Activated effector memory CD4-positive, alpha-beta T cell treated with anti-CD3 and anti-CD28 coated beads, Interleukin-2, amount 50 U/mL, for 16 hours (primary cell): ENCODE measurements around the gene WRAP73.
"Not testable (repeated sequence)": the region's sequence is repeated elsewhere in the genome, so short reads cannot be mapped to it uniquely, and the experiment has no call there.

Source experiments
- DNase-seq: peaks from one replicate; pipeline ENCODE4 v3.0.0-alpha.2; 2020

Gene WRAP73

DNA sequence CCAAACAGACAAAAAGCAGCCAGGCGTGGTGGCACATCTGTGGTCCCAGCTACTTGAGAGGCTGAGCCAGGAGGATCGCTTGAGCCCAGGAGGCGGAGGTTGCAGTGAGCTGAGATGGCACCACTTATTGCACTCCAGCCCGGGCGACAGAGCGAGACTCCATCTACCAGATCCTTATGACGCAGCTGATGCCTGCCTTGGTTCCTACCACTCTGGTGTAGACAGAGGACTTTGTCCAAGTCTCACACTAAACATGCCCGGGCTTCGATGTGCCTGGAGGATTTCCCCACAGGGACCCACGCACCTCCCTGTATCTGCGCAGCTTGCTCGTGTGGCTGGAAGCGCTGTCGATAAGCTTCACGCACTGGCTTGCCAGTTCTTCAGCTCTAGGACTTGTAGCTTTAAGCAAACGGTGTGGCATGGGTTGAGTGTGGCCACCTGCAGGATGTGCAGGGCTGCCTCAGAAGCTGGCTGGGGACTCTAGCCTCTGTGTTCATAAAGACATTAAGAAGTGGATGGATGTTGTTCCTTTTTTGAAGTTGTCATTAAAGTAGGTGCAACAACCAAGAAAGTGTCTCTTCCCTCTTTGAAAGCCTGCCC lies 20.2 kb downstream of the WRAP73 start:
- no peak for DNase-seq

DNA sequence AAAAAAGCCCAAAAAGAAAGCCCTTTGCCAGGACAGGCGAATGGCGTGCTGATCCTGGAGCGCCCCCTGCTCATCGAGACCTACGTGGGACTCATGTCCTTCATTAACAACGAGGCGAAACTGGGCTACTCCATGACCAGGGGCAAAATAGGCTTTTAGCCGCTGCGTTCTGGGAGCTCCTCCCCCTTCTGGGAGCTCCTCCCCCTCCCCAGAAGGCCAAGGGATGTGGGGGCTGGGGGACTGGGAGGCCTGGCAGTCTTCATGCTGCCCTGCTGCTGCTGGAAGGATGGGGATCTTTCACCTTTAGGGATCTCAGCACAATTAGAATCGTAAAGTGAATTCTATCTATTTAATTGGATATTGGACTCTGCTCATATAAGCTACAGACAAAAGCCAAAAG lies 21.5 kb downstream of the WRAP73 start:
- DNase-seq: no peak

DNA sequence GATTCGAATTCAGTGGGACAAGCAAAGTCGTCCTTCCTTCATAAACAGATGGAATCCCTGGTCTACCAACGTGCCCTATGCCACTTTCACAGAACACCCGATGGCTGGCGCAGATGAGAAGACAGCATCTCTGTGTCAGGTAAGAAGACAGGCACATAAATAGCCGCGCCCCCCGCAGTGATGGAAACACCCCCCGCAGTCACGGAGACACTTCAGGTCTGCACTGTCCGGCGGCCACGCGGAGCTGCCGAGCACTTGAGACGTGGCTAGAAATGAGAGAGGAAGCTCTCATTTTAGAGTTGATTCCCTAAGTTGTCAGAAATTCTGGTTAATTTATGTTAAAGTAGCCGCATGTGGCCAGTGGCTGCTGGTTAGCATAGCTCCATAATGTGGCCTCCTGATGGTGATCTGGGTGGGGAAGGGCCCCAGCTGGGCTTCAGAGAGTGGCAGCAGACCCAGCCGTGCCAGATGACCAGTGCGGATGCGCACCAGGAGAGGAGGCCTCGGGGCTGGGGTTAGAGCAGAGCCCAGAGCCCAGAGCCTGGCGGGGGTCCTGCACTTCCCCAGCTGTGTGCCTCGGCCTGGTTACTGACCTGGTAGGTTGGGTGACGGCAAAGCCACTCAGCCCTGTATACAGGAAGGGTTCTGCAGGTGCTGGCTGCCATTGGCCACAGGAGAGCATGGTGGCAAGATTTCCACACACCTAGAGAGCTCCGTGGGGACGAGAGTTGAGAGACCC lies 22.2 kb downstream of the WRAP73 start:
- no peak for DNase-seq

DNA sequence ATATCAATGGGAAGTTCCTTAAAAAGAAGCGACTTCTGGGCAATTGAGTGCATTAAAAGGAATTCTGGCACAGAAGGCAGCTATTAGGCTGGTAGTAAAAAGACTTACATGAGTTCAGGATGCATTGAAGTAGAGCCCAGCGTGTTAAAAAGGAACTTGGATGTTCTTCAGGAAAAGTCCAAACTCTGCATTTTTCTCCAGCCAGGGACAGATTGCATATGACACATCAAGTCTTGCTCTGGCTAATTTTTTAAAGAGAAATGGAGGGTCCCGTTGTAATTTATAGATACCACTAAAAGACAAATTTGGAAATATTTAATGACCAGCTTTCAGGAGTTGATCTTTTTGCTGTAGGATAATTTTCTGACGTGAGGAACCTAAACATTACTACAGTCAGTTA lies 23.9 kb downstream of the WRAP73 start:
- no peak for DNase-seq

DNA sequence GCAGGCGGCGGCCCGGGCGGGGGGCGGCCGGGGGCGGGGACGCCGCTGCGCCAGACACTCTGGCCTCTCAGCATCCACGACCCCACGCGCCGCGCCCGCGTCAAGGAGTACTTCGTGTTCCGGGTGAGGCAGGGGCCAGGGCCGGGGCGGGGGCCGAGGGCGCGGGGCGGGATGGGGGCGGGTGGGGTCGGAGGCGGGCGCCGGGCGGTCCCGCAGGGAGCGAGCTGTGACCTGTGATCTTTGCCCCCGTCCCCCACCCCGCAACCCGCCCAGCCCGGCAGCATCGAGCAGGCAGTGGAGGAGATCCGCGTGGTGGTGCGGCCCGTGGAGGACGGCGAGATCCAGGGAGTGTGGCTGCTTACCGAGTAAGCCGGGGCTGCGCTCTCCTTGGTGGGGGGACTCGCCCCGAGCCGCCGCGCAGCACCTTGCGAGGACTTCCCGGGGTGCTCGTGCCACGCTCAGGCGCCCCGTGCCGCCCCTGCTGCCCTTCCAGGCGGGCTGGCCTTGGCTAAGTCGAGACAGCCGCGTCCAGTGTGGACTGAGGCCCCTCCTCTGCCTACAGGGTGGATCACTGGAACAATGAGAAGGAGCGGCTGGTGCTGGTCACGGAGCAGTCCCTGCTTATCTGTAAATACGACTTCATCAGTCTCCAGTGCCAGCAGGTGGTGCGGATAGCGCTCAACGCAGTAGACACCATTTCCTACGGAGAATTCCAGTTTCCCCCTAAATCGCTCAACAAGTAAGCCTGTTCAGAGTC lies 24.6 kb downstream of the WRAP73 start:
- peak; percentile 77 for DNase-seq

DNA sequence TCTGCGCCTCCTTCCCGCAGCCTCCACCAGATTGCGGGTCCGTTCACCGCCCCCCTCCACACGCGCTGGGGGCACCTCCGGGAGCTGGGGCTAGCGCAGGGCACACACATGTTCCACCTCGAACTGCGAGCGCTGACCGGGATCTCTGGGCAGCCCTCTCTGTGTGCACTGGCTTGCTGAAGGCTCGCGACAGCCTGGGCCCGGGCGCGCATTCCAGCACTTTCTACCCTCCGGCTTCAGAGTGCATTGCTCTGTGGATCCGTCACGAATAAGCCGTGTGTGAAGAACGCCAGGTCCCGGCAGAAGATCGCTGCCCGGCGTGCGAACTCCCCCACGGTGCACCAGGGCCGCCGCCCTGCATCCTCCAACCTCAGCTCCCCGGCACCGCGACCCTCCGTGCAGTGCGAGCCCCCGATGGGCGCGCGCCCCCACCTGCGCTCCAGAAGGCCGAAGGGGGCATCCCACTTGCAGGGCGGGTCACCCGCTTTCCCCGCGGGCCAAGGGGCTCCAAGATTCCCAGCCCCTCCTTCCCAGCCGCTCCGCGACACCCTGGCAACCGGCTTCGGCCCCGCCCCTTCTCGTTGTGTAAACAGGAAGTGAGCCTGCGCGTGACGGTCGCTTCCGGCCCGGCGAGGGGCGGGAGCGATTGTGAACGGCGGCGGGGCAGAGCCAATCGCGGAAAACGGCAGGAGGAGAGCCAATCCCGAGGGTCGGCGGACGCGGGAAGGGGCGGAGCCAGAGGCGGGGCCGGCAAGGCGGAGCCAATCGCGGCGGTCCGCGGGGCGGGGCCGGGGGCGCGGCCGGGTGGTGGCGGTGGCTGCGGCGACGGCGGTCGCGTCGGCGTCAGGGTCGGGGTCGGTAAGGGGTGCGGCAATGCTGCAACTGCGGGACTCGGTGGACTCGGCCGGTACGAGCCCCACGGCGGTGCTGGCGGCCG lies 25.4 kb downstream of the WRAP73 start, which contains the start of gene TPRG1L:
TPRG1L (plus strand) TSS at position 816 of the 937 bp plus-strand sequence; CDS start at position 874, 58 bp downstream.
- peak; percentile 99 for DNase-seq

DNA sequence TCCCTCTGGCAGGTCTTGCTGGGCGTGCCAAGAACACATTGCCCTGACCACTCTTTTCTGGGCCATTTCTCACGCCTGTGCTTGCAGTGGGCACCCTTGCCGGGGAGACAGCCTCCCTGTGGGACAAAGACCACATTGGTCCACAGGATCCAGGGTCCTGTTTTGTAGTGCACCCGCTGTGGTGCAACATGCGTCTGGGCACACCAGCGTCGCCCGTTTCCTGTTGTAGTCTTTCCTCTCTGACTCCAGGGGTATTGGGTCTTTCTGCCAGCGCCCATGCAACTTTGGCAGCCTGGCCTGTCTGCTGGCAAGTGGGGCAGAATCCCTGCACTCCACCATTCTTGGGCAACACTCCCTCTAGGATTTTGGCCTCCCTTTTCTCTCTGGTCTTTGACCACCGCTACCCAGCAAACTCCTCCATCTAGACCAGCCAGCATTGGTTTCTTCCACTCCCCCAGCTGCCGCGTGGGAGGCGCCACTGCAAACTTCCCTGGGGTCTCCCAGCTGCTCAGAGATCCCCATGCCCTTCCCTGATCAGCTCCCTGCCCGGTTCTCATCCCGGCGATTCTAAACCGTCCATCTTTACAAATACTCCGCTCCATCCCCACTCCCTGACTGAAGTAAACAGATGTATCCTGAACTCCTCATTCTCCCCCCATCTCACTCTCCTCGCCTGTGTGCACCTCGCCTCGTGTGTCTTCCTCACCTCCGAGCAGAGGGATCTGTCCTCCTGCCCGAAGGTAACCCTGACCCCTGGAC lies 26.3 kb downstream of the WRAP73 start:
- DNase-seq: no peak

DNA sequence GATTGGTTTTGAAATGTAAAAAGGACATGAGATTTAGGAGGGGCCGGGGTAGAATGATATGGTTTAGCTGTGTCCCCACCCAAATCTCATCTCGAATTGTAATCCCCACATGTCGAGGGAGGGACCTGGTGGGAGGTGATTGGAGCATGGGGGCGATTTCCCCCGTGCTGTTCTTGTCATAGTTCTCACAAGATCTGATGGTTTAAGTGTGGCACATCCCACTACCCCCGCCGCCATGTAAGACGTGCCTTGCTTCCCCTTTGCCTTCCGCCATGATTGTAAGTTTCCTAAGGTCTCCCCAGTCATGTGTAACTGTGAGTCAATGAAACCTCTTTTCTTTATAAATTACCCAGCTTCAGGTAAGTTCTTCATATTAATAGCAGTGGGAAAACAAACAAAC lies 27.8 kb downstream of the WRAP73 start:
- DNase-seq: not testable (repeated sequence)

DNA sequence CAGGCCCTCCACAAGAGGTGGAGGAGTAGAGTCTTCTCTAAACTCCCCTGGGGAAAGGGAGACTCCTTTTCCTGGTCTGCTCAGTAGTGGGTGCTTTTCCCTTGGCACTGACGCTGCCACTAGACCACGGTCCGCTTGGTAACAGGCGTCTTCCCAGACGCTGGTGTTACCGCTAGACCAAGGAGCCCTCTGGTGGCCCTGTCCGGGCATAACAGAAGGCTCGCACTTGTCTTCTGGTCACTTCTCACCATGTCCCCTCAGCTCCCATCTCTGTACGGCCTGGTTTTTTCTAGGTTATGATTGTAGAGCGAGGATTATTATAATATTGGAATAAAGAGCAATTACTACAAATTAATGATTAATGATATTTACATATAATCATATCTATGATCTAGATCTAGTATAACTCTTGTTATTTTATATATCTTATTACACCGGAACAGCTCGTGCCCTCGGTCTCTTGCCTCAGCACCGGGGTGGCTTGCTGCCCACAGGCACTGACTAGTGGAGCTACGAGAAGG lies 28.7 kb downstream of the WRAP73 start:
- not testable (repeated sequence) for DNase-seq

DNA sequence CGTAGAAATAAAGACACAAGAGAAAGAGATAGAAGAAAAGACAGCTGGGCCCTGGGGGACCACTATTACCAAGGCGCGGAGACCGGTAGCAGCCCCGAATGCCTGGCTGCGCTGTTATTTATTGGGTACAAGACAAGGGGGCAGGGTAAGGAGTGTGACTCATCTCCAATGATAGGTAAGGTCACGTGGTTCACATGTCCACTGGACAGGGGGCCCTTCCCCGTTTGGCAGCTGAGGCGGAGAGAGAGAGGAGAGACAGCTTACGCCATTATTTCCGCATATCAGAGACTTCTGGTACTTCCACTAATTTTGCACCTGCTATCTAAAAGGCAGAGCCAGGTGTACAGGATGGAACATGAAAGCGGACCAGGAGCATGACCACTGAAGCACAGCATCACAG lies 29.2 kb downstream of the WRAP73 start:
- no peak for DNase-seq

DNA sequence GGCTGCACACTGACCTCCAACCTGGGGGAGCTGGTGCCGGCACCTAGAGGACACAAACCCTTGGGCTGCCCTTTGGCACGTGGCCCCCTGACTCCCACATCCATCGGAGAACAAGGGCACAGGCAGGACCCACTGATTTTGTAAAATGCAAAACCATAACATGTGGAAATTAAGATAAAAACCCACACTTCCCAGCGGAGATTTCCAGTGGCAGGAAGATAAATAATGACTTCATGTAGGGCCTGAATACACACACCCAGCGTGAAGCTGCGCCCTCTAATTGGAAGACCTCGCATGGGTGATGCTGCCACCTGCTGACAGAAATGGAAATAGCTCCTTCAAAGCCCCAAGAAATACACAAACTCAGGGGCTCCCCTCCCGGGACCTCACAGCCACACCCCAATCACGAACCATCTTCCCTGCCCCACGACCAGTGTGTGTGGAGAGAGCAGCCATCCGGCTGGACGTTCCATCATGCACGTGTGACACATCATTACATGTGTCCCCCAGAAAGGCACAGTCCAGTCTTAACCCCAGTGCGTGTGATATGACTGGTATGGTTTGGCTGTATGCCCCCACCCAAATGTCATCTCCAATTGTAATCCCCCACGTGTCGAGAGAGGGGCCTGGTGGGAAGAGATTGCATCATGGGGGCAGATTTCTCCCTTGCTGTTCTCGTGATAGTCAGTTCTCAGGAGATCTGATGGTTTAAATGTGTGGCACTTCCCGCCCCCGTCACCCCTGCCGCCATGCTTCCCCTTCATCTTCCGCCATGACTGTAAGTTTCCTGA lies 30.8 kb downstream of the WRAP73 start:
- peak; percentile 89 for DNase-seq

DNA sequence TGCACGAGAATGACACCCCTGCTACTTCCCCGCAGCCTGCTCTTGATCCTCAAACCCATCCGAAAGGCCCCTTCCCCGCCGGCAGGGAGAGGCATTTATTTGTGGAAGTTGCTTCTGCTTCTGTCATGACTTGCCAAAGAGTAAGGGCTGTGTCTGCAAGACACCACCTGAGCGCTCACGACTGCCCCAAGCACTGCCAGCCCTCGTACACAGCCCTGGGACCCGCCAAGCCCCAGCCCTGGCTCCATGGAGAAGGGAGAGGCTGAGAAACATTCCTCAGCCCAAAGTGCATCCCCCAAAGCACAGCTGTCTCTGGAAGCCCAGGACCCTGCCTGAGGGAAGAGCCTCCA lies 31.4 kb downstream of the WRAP73 start:
- no peak for DNase-seq

DNA sequence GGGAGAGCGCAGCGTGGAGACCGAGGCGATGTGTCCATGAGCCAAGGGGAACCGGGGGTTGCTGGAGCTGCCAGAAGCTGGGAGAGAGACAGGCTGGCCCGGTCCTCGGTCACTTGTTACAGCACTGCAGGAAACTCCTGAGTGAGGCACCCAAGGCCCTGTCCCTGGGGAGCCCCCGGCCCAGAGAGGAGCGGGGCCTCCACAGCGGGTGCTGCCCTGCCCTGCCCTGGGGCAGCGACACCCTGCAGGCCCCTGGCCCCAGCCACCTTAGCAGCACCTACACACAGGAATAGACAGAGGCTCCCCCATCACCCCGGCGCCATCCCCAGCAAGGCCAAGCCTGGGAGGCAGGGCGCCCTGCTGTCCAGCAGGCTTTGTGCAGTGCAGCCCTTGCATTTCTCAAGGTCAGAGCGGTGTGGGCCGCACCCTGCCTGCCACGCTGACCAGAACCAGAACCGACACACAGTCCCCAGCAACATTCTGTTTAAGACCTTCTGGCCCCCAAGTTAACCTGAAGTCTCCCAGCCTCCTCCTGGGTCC lies 32.0 kb downstream of the WRAP73 start:
- no peak for DNase-seq

DNA sequence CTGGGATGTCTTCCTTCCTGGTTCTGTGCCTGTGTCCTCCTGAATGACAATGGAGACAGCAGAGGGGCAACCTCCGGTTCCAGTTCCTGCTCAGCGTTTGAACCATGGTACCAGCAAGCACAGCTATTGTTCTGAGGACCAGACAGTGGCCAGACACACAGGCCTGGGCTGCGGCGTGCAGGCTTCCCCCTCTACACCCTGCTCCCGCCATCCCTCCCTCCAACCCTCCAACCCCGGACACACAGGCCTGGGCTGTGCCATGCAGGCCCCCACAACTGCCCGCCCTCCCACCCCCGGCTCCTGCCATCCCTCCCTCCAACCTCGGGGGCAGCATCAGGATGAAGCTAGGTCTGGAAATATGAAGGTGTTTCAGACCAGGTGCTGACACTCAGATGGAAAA lies 33.0 kb downstream of the WRAP73 start:
- no peak for DNase-seq

DNA sequence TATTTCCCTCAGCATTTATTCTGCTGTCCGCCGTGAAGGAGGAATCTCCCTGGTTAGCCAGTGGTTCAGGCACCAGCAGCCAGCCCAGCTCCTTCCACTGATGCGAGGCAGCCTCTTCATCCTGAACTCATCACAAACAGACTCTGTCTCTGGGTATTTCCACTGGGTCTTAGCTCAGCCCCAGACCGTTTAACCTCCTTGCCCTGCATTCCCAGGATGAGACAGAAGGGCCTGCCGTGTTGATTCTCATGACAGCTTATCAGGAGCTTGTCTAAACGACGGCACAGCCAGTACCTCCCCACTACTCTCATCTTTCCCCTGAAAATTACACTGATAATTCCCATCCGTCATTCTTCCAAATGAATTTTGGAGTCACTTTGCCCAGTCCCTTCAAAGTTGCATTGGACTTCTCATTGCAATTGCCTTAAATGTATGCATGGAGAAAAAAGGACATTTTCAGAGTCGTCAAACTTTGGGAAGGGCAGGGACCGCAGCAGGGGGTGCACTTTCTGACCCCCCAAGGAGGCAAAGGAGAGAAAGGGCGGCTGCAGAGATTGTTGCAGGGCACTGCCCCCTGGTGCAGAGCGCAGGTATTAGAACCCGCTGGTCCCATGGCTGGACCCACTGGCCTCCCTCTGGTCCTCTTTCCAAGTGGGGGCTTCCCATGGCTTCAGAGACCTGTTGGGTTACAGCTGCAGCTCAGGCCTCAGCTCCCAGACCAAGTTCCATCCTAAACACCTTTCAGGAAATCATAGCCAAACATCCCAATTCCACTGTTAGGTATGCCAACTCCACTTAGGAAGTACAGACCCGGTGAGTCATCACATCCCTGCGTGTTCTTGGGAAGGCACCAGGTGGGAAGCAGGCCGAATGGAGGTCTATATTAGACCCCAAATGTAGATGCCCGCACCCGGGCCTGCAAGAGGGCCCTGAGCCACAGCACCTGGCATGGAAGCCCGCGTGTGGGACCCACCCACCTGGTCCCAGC lies 34.9 kb downstream of the WRAP73 start:
- DNase-seq: no peak

DNA sequence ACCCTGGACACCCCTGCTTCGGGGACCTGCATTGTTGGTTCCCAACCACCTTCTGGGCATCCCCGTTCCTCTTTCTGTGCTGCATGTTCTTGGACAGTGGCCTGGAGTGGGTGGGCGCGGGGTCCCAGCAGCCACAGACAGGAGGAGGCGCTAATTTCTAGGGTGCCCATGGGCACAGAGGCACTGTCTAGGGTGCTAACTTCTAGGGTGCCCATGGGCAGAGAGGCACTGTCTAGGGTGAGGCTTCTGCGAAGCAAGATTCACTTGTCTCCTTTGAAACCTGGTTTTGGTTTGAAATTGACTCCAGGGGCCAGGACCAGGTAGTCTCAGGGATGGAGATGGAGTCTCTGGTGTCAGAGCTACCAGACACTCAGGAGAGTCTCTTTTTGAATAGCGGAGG lies 37.8 kb downstream of the WRAP73 start:
- DNase-seq: no peak

DNA sequence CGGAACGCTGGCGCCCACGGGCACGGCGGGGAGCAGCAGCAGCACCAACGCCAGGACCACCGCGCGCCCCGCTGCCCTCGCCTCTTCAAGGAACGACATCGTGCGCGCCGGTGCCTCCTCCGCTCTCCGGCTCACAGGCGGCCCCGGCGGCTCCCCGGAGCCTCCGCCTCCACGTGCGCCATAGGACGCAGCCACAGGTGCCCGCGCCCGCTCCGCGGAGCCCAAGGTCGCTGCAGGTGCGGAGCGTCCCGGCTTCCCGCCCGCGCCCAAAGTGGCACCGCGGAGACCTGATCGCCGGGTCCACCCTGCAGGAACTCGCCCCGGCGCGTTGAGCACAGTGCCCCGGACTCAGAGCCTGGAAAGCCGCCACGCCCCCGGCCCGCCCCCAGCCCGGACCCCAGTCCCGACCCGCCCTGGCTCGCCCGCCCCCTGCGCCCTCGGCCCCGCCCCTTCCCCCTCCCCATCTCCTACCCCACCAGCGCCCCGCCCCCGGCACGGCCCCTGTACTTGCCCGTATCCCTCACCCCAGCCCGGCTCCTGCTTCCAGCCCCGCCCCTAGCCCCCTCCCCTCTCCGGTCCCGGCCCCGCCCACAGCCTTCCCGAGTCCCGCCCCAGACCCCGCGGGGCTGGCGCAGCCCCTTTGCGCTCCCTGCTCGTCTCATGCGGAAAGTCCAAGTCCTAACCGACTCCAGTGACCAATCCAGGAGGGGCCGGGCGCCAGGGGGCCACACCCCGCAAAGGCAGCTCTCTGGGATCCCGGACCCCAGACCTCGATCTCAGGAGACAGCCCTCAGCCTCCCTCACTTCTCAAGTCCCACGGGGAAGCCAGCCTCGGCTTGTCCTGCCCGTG lies 38.5 kb downstream of the WRAP73 start, which contains the start of gene MEGF6:
MEGF6 (minus strand) TSS at position 339 of the 850 bp plus-strand sequence; CDS start at position 99, 240 bp downstream.
- DNase-seq: peak; percentile 84

DNA sequence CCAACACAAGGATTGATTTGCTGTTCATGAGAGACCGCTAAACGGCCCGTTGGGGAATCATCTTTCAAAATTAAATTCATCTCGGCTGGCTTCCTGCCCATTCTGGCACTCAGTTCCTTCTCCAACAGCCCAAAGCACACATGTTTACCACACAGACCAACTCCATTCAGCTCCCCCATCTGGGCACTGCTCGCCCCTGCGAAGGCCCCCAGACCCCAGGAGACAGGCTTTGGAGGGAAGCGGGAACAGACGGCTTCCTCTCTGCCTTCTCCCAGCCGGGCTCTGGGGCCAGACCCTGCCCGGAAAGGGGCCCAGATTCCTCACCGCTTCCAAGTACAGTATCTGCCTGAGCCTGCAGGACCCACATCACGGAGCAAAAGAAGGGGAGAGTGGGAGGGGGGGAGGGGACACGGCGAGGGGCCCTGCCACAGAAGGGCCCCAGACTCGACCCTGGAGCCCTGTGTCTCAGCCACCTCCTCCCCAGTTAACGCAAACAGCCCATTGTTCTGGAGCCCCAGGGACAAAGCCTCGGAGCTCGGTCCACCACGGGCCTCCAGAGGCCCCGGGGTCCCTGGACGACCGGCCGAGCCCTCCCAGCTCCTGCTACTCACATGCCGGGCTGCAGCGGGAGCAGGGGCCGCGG lies 39.3 kb downstream of the WRAP73 start:
- DNase-seq: no peak
